C4-2B (cell line): Measurements from ENCODE around the gene TRIM64C.
"Not testable (repeated sequence)": the region's sequence is repeated elsewhere in the genome, so short reads cannot be mapped to it uniquely, and the experiment has no call there.

Experiments
- CTCF ChIP-seq: fragments of 450-650 bp; conservative IDR thresholded peaks from 2 replicates; pipeline ENCODE4 v1.5.1; 2017; ENCODE audit warnings: mild to moderate bottlenecking
- ZFX ChIP-seq: fragments of 450-650 bp; IDR thresholded peaks from 2 replicates; pipeline ENCODE4 v1.6.1; 2017

DNA sequence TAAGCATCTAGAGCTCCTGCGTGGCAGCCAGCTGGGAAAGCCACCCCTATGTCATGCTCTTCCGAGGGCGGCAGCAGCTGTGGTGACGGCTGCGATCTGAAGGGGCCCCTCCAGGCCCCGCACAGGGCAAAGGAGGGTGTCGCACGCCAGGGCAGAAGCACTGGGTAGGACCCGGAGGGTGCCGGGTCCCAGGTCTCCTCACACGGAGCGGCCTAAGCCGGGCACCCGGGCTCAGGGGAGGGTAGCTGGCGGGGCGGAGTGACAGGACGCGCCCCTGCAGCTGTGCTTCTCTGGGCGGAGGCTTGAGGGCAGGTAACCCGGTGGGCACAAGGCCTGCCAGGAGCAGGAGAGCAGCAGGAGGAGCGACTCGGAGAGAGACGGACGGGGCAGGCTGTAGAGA, 43.4 kb upstream of the TRIM64C start:
- TF ChIP-seq CTCF, ZFX: not testable (repeated sequence)
